Transverse colon (tissue), 4 donors: Measurements from ENCODE around the gene MOCS1.

Experiments used
- EP300 ChIP-seq: sonication (generic); formaldehyde crosslinking; IDR thresholded peaks from one replicate; pipeline ENCODE4 v1.6.1; 2017; ENCODE audit warnings: antibody characterized with exemption, low read depth
- POLR2A ChIP-seq: fragments of 450-650 bp; IDR thresholded peaks from one replicate; pipeline ENCODE4 v1.6.1; 2016; ENCODE audit warnings: antibody characterized with exemption, mild to moderate bottlenecking, moderate library complexity
- POLR2AphosphoS5 ChIP-seq, 3 donors: sonication (generic); formaldehyde crosslinking; IDR thresholded peaks; one replicate each; pipeline ENCODE4 v1.6.1; 2016; ENCODE audit warnings: antibody characterized with exemption in 3 of 3
- TF ChIP-seq, protein P1 (sequence below), 5 experiments: fragments of 200-600 bp in 3 of 5; fragments of 450-650 bp in 2 of 5; sonication (generic) in 3 of 5; IDR thresholded peaks; 1 replicate in 2 of 5; 2 replicates in 3 of 5; pipeline ENCODE4 v1.5.1; 2016 to 2017; ENCODE audit warnings: antibody characterized with exemption in 5 of 5, inconsistent platforms in 3 of 5, mild to moderate bottlenecking in 2 of 5, moderate library complexity in 1 of 5

- TF ChIP-seq POLR2A (no peak), POLR2AphosphoS5 (IDR thresholded peaks at IDR 0.05) (no peak), EP300 (no peak)
- TF ChIP-seq, protein P1, sequence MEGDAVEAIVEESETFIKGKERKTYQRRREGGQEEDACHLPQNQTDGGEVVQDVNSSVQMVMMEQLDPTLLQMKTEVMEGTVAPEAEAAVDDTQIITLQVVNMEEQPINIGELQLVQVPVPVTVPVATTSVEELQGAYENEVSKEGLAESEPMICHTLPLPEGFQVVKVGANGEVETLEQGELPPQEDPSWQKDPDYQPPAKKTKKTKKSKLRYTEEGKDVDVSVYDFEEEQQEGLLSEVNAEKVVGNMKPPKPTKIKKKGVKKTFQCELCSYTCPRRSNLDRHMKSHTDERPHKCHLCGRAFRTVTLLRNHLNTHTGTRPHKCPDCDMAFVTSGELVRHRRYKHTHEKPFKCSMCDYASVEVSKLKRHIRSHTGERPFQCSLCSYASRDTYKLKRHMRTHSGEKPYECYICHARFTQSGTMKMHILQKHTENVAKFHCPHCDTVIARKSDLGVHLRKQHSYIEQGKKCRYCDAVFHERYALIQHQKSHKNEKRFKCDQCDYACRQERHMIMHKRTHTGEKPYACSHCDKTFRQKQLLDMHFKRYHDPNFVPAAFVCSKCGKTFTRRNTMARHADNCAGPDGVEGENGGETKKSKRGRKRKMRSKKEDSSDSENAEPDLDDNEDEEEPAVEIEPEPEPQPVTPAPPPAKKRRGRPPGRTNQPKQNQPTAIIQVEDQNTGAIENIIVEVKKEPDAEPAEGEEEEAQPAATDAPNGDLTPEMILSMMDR (IDR thresholded peaks at IDR 0.05), result no peak
Measured at GRCh38 chr6:39942903-39943580, 8.8 kb upstream of the MOCS1 start.
